HepG2 (cell line): Measurements from ENCODE around the gene LGALS13. TPM values are rescaled to one million over a fixed set of nuclear protein-coding genes. Genes with fewer than 3 reads are reported as not detected.

Source experiments
- CCDC6 ChIP-seq: sonication (generic); formaldehyde crosslinking; IDR thresholded peaks from 2 replicates; pipeline ENCODE4 v1.8.1; 2022; ENCODE audit warnings: mild to moderate bottlenecking, missing genetic modification reagents, moderate library complexity
- CENPX ChIP-seq: sonication (generic); formaldehyde crosslinking; IDR thresholded peaks from 2 replicates; pipeline ENCODE4 v1.9.0; 2021; ENCODE audit warnings: mild to moderate bottlenecking, missing genetic modification reagents, moderate library complexity
- FLYWCH1 ChIP-seq: sonication (generic); formaldehyde crosslinking; IDR thresholded peaks from 2 replicates; pipeline ENCODE4 v1.8.1; 2023; ENCODE audit warnings: mild to moderate bottlenecking, missing genetic modification reagents
- SAP130 ChIP-seq: IDR thresholded peaks from 2 replicates; pipeline ENCODE4 v1.6.1; 2016; ENCODE audit warnings: low read depth
- SRY ChIP-seq: sonication (generic); formaldehyde crosslinking; IDR thresholded peaks from 2 replicates; pipeline ENCODE4 v1.8.0; 2022; ENCODE audit warnings: mild to moderate bottlenecking, missing genetic modification reagents
- ZNF563 ChIP-seq: sonication (generic); formaldehyde crosslinking; IDR thresholded peaks from 2 replicates; pipeline ENCODE4 v1.8.0; 2022; ENCODE audit warnings: mild to moderate bottlenecking, moderate library complexity, missing genetic modification reagents
- ZNF816 ChIP-seq: sonication (generic); formaldehyde crosslinking; IDR thresholded peaks from 2 replicates; pipeline ENCODE4 v1.8.0; 2022; ENCODE audit warnings: missing genetic modification reagents, mild to moderate bottlenecking, borderline replicate concordance
- ZSCAN31 ChIP-seq: sonication (generic); formaldehyde crosslinking; IDR thresholded peaks from 2 replicates; pipeline ENCODE4 v1.5.0; 2020; ENCODE audit warnings: low read depth, mild to moderate bottlenecking, missing genetic modification reagents
- polyA plus RNA-seq, 8 experiments: library from polyadenylated mRNA; depleted of rRNA in 3 of 8; stranded (reverse) in 7 of 8; unstranded in 1 of 8; fragments of >200 nt; fragmentation: Illumina TruSeq in 4 of 8; extraction: Trizol in 4 of 8; gene quantifications; 2 replicates each; pipeline versions ENCODE4 v1.2.1 to v1.2.3, GENCODE V29; 2011 to 2016; ENCODE audit warnings: low read depth in 4 of 8, missing spikeins in 1 of 8, mixed read lengths in 1 of 8; ENCODE audit not compliant: insufficient read depth in 1 of 8
- small RNA-seq, 3 experiments: library from RNA; depleted of rRNA; stranded (forward); fragments of <200 nt; gene quantifications; one replicate each; pipeline ENCODE3, GENCODE V24; 2012; ENCODE audit warnings: low read depth in 2 of 3, low replicate concordance in 1 of 3; ENCODE audit not compliant: insufficient read length in 3 of 3, insufficient read depth in 2 of 3
- total RNA-seq, 5 experiments: library from RNA; depleted of rRNA; stranded (reverse); fragments of >200 nt; fragmentation: Illumina TruSeq; extraction: Trizol; gene quantifications; 2 replicates each; pipeline ENCODE4 v1.2.3, GENCODE V29; 2016; ENCODE audit warnings: low read depth in 1 of 5
- TF ChIP-seq, protein P1 (sequence below): sonication (generic); formaldehyde crosslinking; conservative IDR thresholded peaks from 2 replicates; pipeline ENCODE4 v1.4.0; 2020; ENCODE audit warnings: mild to moderate bottlenecking, missing genetic modification reagents, moderate library complexity
- TF ChIP-seq, protein P2 (sequence below): sonication (generic); formaldehyde crosslinking; IDR thresholded peaks from 2 replicates; pipeline ENCODE4 v1.4.0; 2020; ENCODE audit warnings: missing genetic modification reagents, borderline replicate concordance

The LGALS13 gene
- total and polyA plus RNA-seq, 2 of the 13 experiments (the other 11 are each of a cell fraction or from before 2014, with no cell fraction given), result not detected

- TF ChIP-seq, protein P1, sequence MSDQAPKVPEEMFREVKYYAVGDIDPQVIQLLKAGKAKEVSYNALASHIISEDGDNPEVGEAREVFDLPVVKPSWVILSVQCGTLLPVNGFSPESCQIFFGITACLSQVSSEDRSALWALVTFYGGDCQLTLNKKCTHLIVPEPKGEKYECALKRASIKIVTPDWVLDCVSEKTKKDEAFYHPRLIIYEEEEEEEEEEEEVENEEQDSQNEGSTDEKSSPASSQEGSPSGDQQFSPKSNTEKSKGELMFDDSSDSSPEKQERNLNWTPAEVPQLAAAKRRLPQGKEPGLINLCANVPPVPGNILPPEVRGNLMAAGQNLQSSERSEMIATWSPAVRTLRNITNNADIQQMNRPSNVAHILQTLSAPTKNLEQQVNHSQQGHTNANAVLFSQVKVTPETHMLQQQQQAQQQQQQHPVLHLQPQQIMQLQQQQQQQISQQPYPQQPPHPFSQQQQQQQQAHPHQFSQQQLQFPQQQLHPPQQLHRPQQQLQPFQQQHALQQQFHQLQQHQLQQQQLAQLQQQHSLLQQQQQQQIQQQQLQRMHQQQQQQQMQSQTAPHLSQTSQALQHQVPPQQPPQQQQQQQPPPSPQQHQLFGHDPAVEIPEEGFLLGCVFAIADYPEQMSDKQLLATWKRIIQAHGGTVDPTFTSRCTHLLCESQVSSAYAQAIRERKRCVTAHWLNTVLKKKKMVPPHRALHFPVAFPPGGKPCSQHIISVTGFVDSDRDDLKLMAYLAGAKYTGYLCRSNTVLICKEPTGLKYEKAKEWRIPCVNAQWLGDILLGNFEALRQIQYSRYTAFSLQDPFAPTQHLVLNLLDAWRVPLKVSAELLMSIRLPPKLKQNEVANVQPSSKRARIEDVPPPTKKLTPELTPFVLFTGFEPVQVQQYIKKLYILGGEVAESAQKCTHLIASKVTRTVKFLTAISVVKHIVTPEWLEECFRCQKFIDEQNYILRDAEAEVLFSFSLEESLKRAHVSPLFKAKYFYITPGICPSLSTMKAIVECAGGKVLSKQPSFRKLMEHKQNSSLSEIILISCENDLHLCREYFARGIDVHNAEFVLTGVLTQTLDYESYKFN (CRISPR knock-in tag), result no peak
- TF ChIP-seq, protein P2, sequence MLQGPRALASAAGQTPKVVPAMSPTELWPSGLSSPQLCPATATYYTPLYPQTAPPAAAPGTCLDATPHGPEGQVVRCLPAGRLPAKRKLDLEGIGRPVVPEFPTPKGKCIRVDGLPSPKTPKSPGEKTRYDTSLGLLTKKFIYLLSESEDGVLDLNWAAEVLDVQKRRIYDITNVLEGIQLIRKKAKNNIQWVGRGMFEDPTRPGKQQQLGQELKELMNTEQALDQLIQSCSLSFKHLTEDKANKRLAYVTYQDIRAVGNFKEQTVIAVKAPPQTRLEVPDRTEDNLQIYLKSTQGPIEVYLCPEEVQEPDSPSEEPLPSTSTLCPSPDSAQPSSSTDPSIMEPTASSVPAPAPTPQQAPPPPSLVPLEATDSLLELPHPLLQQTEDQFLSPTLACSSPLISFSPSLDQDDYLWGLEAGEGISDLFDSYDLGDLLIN (CRISPR knock-in tag), result no peak
- TF ChIP-seq ZNF816 (CRISPR knock-in tag) (no peak), CCDC6 (no peak), CENPX (CRISPR knock-in tag) (no peak), SRY (CRISPR knock-in tag) (no peak), FLYWCH1 (CRISPR knock-in tag) (no peak), SAP130 (no peak), ZSCAN31 (CRISPR knock-in tag) (no peak), ZNF563 (CRISPR knock-in tag) (no peak)
Observed at GRCh38 chr19:39655613-39656012, 53.3 kb downstream of the LGALS13 start, which contains the start of gene LGALS16 (continued).

Small RNA genes lying within 50 kb of the gene (small RNA-seq; reads per million reads assigned to genes)
- 0 reads per million in 3 experiments for gene AC005176.2
- 0 reads per million in 3 experiments for gene RPS29P24
- gene RPS29P25, result 0 reads per million in 3 experiments
- 0 reads per million in 3 experiments for gene RPS29P26
- gene RPS29P30, result 0 reads per million in 3 experiments

Other genes starting within 250 kb of the LGALS13 start
- 30.2 and 31.0 TPM in 2 replicates for gene PAF1, start 211.4 kb upstream of the LGALS13 start, total RNA-seq (2016; rRNA removed; fragmentation: Illumina TruSeq; extraction: Trizol)
- gene PAF1, start 211.4 kb upstream of the LGALS13 start, polyA plus RNA-seq (2011; rRNA removed), result 30.3 and 31.1 TPM in 2 replicates
- 14.0 and 18.1 TPM in 2 replicates for gene MED29, start 211.1 kb upstream of the LGALS13 start, total RNA-seq (2016; rRNA removed; fragmentation: Illumina TruSeq; extraction: Trizol)
- 19.7 and 23.7 TPM in 2 replicates for gene MED29, start 211.1 kb upstream of the LGALS13 start, polyA plus RNA-seq (2011; rRNA removed)
- 0.81 and 1.7 TPM in 2 replicates for gene ZFP36, start 195.7 kb upstream of the LGALS13 start, total RNA-seq (2016; rRNA removed; fragmentation: Illumina TruSeq; extraction: Trizol)
- gene ZFP36, start 195.7 kb upstream of the LGALS13 start, polyA plus RNA-seq (2011; rRNA removed), result 1.4 and 2.1 TPM in 2 replicates
- gene PLEKHG2, start 189.9 kb upstream of the LGALS13 start, total RNA-seq (2016; rRNA removed; fragmentation: Illumina TruSeq; extraction: Trizol), result 3.6 and 5.2 TPM in 2 replicates
- gene PLEKHG2, start 189.9 kb upstream of the LGALS13 start, polyA plus RNA-seq (2011; rRNA removed), result 6.8 and 7.8 TPM in 2 replicates
- 488 and 790 TPM in 2 replicates for gene RPS16, start 166.6 kb upstream of the LGALS13 start, total RNA-seq (2016; rRNA removed; fragmentation: Illumina TruSeq; extraction: Trizol)
- gene RPS16, start 166.6 kb upstream of the LGALS13 start, polyA plus RNA-seq (2011; rRNA removed), result 2,583 and 2,596 TPM in 2 replicates
- gene SUPT5H, start 156.9 kb upstream of the LGALS13 start, total RNA-seq (2016; rRNA removed; fragmentation: Illumina TruSeq; extraction: Trizol), result 34.9 and 48.2 TPM in 2 replicates
- 49.0 and 51.7 TPM in 2 replicates for gene SUPT5H, start 156.9 kb upstream of the LGALS13 start, polyA plus RNA-seq (2011; rRNA removed)
- gene TIMM50, start 121.7 kb upstream of the LGALS13 start, total RNA-seq (2016; rRNA removed; fragmentation: Illumina TruSeq; extraction: Trizol), result 89.1 and 91.1 TPM in 2 replicates
- 90.0 and 92.5 TPM in 2 replicates for gene TIMM50, start 121.7 kb upstream of the LGALS13 start, polyA plus RNA-seq (2011; rRNA removed)
- 0.35 and 0.53 TPM in 2 replicates for gene DLL3, start 103.6 kb upstream of the LGALS13 start, total RNA-seq (2016; rRNA removed; fragmentation: Illumina TruSeq; extraction: Trizol)
- gene DLL3, start 103.6 kb upstream of the LGALS13 start, polyA plus RNA-seq (2011; rRNA removed), result 0.55 and 0.60 TPM in 2 replicates
- not detected in 2 replicates for gene SELENOV, start 87.4 kb upstream of the LGALS13 start, total RNA-seq (2016; rRNA removed; fragmentation: Illumina TruSeq; extraction: Trizol)
- not detected in 2 replicates for gene SELENOV, start 87.4 kb upstream of the LGALS13 start, polyA plus RNA-seq (2011; rRNA removed)
- 3.6 and 3.7 TPM in 2 replicates for gene EID2B, start 69.7 kb upstream of the LGALS13 start, total RNA-seq (2016; rRNA removed; fragmentation: Illumina TruSeq; extraction: Trizol)
- gene EID2B, start 69.7 kb upstream of the LGALS13 start, polyA plus RNA-seq (2011; rRNA removed), result 2.2 and 2.5 TPM in 2 replicates
- gene EID2, start 62.4 kb upstream of the LGALS13 start, total RNA-seq (2016; rRNA removed; fragmentation: Illumina TruSeq; extraction: Trizol), result 13.8 and 14.1 TPM in 2 replicates
- 3.7 and 5.1 TPM in 2 replicates for gene EID2, start 62.4 kb upstream of the LGALS13 start, polyA plus RNA-seq (2011; rRNA removed)
- gene LGALS16, start 53.4 kb downstream of the LGALS13 start, total RNA-seq (2016; rRNA removed; fragmentation: Illumina TruSeq; extraction: Trizol), result not detected in 2 replicates
- gene LGALS16, start 53.4 kb downstream of the LGALS13 start, polyA plus RNA-seq (2011; rRNA removed), result not detected in 2 replicates
- not detected in 2 replicates for gene LGALS14, start 102.0 kb downstream of the LGALS13 start, total RNA-seq (2016; rRNA removed; fragmentation: Illumina TruSeq; extraction: Trizol)
- not detected in 2 replicates for gene LGALS14, start 102.0 kb downstream of the LGALS13 start, polyA plus RNA-seq (2011; rRNA removed)
- not detected in 2 replicates for gene CLC, start 135.5 kb downstream of the LGALS13 start, total RNA-seq (2016; rRNA removed; fragmentation: Illumina TruSeq; extraction: Trizol)
- gene CLC, start 135.5 kb downstream of the LGALS13 start, polyA plus RNA-seq (2011; rRNA removed), result not detected in 2 replicates
- not detected in 2 replicates for gene LEUTX, start 176.3 kb downstream of the LGALS13 start, total RNA-seq (2016; rRNA removed; fragmentation: Illumina TruSeq; extraction: Trizol)
- gene LEUTX, start 176.3 kb downstream of the LGALS13 start, polyA plus RNA-seq (2011; rRNA removed), result not detected in 2 replicates
- gene DYRK1B, start 231.6 kb downstream of the LGALS13 start, total RNA-seq (2016; rRNA removed; fragmentation: Illumina TruSeq; extraction: Trizol), result 0.45 and 0.82 TPM in 2 replicates
- gene DYRK1B, start 231.6 kb downstream of the LGALS13 start, polyA plus RNA-seq (2011; rRNA removed), result 1.1 and 1.3 TPM in 2 replicates
- 153 and 235 TPM in 2 replicates for gene FBL, start 243.9 kb downstream of the LGALS13 start, total RNA-seq (2016; rRNA removed; fragmentation: Illumina TruSeq; extraction: Trizol)
- 408 and 468 TPM in 2 replicates for gene FBL, start 243.9 kb downstream of the LGALS13 start, polyA plus RNA-seq (2011; rRNA removed)